Astrocyte of the cerebellum (primary cell): Measurements from ENCODE around the gene PPP2R3C.
"Not testable (repeated sequence)": the region's sequence is repeated elsewhere in the genome, so short reads cannot be mapped to it uniquely, and the experiment has no call there.

Experiments
- DNase-seq: peaks from one replicate; pipeline ENCODE4 v3.0.0-alpha.2; 2011; ENCODE audit warnings: low read depth
- H3K4me3 ChIP-seq: 2 replicates; pipeline ENCODE4 v1.5.1; 2011; ENCODE audit warnings: mild to moderate bottlenecking, low read depth, low read length, moderate library complexity
- CTCF ChIP-seq: IDR thresholded peaks from 2 replicates; pipeline ENCODE4 v1.5.1; 2012; ENCODE audit warnings: low read length, low read depth, moderate library complexity, mild to moderate bottlenecking; ENCODE audit errors: missing control alignments
- in situ Hi-C: cut with HindIII; loops from 2 replicates; pipeline ENCODE4 v1.10.0; 2017; ENCODE audit warnings: low sequenced_read_pairs

Gene PPP2R3C

DNA sequence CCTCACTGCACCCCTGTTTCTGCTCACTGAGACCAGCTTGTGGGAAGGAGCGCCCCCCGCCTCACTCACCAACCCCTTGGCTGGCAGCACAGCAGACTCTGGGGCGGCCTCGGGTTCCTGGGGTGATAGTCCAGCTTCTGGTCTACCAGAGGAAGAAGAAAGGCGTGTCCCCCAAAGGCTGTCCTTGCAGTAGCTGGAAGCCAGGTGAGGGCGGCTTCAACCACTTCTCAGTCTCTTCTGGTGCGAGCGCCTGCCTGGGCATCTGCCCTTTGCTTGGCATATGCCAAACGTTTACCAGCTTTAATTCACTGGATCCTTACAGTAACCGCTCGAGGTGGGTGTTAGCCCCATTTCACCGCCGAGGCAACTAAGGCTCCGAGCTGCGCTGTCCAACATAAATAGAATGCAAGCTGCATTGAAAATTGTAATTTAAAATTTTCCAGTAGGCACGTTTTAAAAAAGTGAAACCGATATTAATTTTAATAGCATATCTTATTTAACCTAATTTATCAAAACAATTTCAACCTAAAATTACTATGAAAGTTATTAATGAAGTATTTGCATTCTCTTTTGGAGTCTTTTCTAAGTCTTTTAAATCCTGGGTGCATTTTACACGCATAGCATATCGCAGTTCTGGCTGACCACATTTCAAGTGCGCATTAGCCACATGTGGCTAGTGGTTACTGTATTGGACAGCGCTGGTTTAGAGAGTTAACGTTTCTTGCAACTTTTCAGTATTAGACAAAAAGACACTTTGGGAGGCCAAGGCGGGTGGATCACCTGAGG, 74.8 kb downstream of the PPP2R3C start:
- H3K4me3 ChIP-seq, result peak overlapping the region; percentile 96
- in situ Hi-C loops, result no loop called here
- no peak for TF ChIP-seq CTCF
- DNase-seq, result no peak

- peak within 1 kb of the TSS; percentile 96 for H3K4me3 ChIP-seq
- no peak for TF ChIP-seq CTCF
- DNase-seq, result peak; percentile 87
- in situ Hi-C loops, result no loop called here
These were observed 75.6 kb downstream of the PPP2R3C start, which contains the start of gene FAM177A1 for GRCh38 chr14:35046048-35046750. FAM177A1 (plus strand) TSS chr14:35046272; CDS start chr14:35046464, 192 bp downstream.

GRCh38 chr14:35045798-35046047, 76.1 kb downstream of the PPP2R3C start:
- in situ Hi-C loops, result no loop called here
- TF ChIP-seq CTCF, result no peak
- H3K4me3 ChIP-seq, result peak overlapping the region; percentile 96
- no peak for DNase-seq

DNA sequence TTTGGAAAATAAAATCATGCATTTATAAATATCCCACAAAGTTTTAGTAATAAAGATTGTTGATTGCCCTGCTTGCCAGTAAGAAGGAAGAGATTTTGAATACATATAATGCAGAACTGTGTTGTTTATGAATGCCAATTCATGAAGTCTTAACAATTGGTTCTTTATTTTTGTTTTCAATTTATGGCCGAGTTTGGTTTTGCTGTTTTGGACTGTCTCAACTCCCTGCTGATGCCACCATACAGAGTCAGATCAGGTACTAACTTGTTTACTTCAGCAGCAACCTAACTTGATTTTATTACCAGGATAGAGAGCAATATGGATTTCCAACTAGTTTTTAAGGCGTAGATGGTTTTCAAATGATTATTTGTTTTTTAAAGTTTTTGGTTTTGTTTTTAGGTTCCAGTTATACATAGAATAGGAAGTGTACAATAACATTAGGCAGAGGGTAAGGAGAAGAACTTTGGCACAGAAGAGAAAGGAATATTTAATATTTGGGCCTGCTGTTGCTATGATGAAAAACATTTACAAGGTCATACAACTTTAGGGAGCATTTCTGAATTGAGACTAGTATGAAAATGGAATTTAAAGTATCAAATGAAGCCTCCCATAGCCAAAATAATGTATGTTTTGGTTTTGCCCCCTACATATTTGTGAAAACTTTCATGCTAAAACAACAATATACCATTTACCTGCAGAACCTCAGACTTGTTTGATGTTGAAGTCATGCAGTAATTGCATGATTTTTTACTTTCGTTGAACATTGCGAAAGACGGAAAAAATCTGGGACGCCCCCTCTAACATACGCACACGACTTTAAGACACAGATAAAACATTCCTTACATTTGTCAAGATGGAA, 76.6 kb downstream of the PPP2R3C start:
- no peak for DNase-seq
- in situ Hi-C loops, result no loop called here
- H3K4me3 ChIP-seq, result peak overlapping the region; percentile 96
- TF ChIP-seq CTCF, result no peak

DNA sequence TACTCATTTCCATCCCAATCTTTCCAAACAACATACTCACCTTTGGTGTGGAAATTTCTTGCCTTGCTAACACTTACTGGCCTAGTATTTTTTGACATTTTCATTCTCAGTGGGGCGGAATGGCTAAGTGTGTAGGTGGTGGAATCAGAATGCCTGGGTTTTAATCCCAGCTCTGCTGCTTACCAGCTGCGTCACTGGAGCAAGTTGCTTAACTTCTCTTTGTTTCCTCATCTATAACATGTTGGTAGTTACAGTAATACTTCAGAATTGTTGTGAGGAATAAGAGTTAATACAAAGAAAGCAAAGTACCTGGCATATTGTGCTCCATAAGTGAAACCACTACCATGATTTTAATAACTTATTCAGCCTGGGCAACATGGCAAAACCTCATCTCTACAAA, 78.7 kb downstream of the PPP2R3C start:
- in situ Hi-C loops, result no loop called here
- H3K4me3 ChIP-seq, result no peak overlapping the region
- no peak for TF ChIP-seq CTCF
- no peak for DNase-seq

- in situ Hi-C loops, result no loop called here
- DNase-seq, result no peak
- no peak for TF ChIP-seq CTCF
- no peak overlapping the region for H3K4me3 ChIP-seq
These were observed 79.2 kb downstream of the PPP2R3C start for GRCh38 chr14:35042632-35043031.

- DNase-seq, in situ Hi-C loops, H3K4me3 ChIP-seq: not testable (repeated sequence)
These were observed 83.5 kb downstream of the PPP2R3C start for GRCh38 chr14:35038312-35038711.
